ENCODE data around the gene VPS51.

GRCh38 chr11:65108469-65109123, 12.6 kb downstream of the VPS51 start:
- no peak for TF ChIP-seq CTCF (IDR thresholded peaks at IDR 0.05; ENCODE audit: low read length)
- no peak for TF ChIP-seq EZH2 (IDR thresholded peaks at IDR 0.05; ENCODE audit: borderline replicate concordance, low read length)
